GM12878 (cell line): ENCODE results near the gene MAN1A1. TPM values are rescaled to one million over a fixed set of nuclear protein-coding genes. Genes with fewer than 3 reads are reported as not detected.

ENCODE experiments used
- ATAC-seq: fragments of 200-7000 bp; cut with Tn5 transposase; 3 replicates; pipeline ENCODE4 v1.9.1; 2020; ENCODE audit warnings: mild to moderate bottlenecking, moderate library complexity
- BruUV-seq: library from RNA; stranded (reverse); fragments of 400-500 nt; replicated peaks from 2 replicates; lab custom pipeline; 2021; lab: Mats Ljungman, UMichigan
- CTCF ChIA-PET: fragments of 300-600 bp; sonication (Branson Sonifier 250); formaldehyde crosslinking; extraction: SDS; loops from one replicate; lab custom pipeline; 2021; ENCODE audit warnings: inconsistent platforms; lab: Yijun Ruan, JAX
- POLR2A ChIA-PET: fragments of 350-600 bp; formaldehyde crosslinking; extraction: SDS; loops from one replicate; lab custom pipeline; 2021; ENCODE audit warnings: inconsistent platforms; lab: Charles Lee
- RAD21 ChIA-PET: fragments of 300-600 bp; sonication (Branson Sonifier 250); formaldehyde crosslinking; loops from one replicate; lab custom pipeline; 2023; ENCODE audit warnings: antibody characterized with exemption; ENCODE audit not compliant: unreplicated experiment; lab: Charles Lee
- SMC1A ChIA-PET: fragments of 300-600 bp; sonication (Branson Sonifier 250); formaldehyde crosslinking; loops from one replicate; lab custom pipeline; 2023; ENCODE audit not compliant: unreplicated experiment, uncharacterized antibody; lab: Charles Lee
- DNase-seq: peaks from one replicate; pipeline ENCODE4 v3.0.0-alpha.2; 2011; ENCODE audit warnings: low read depth, low spot score
- FAIRE-seq: peaks from 3 replicates; lab custom pipeline; 2011; peaks lifted over from hg19 to GRCh38; lab: Jason Lieb, UNC
- H2AFZ ChIP-seq: 2 replicates; pipeline ENCODE4 v1.6.0; 2011; ENCODE audit warnings: low read depth, low read length, control low read depth; ENCODE audit not compliant: control insufficient read depth
- H3K27ac ChIP-seq: 2 replicates; pipeline ENCODE4 v1.5.1; 2011; ENCODE audit warnings: control low read depth; ENCODE audit not compliant: control insufficient read depth, insufficient read depth
- H3K27me3 ChIP-seq, 2 experiments: replicated peaks in 1 of 2; 2 replicates each; pipeline versions ENCODE4 v1.6.0 to v1.6.1; 2011; ENCODE audit warnings: low read length in 1 of 2; ENCODE audit not compliant: control insufficient read depth in 2 of 2, insufficient read depth in 2 of 2
- H3K36me3 ChIP-seq, 2 experiments: 2 replicates each; pipeline ENCODE4 v1.5.1; 2011; ENCODE audit warnings: low read length in 1 of 2; ENCODE audit not compliant: control insufficient read depth in 2 of 2, insufficient read depth in 2 of 2
- H3K4me1 ChIP-seq: 2 replicates; pipeline ENCODE4 v1.6.1; 2011; ENCODE audit warnings: mild to moderate bottlenecking, low read length, moderate library complexity, mixed read lengths; ENCODE audit not compliant: control insufficient read depth, insufficient read depth
- H3K4me2 ChIP-seq: 2 replicates; pipeline ENCODE4 v1.6.0; 2011; ENCODE audit warnings: control low read depth; ENCODE audit not compliant: control insufficient read depth, insufficient read depth
- H3K4me3 ChIP-seq: fragments of 200-600 bp; sonication (generic); 2 replicates; pipeline ENCODE4 v1.5.1; 2016
- H3K79me2 ChIP-seq: 2 replicates; pipeline ENCODE4 v1.6.0; 2011; ENCODE audit warnings: low read length; ENCODE audit not compliant: control insufficient read depth, insufficient read depth
- H3K9ac ChIP-seq: 2 replicates; pipeline ENCODE4 v1.8.0; 2011; ENCODE audit warnings: low read length, control low read depth, mixed read lengths; ENCODE audit not compliant: control insufficient read depth, insufficient read depth
- H3K9me3 ChIP-seq: replicated peaks from 3 replicates; pipeline ENCODE4 v1.5.1; 2011; ENCODE audit warnings: mild to moderate bottlenecking, low read length; ENCODE audit not compliant: control insufficient read depth, insufficient read depth
- H4K20me1 ChIP-seq: 2 replicates; pipeline ENCODE4 v1.6.0; 2011; ENCODE audit not compliant: control insufficient read depth, insufficient read depth
- BCLAF1 ChIP-seq: fragments of 450-650 bp; IDR thresholded peaks from 2 replicates; pipeline ENCODE4 v1.6.1; 2017; ENCODE audit warnings: antibody characterized with exemption, mild to moderate bottlenecking, moderate library complexity
- CREM ChIP-seq: IDR thresholded peaks from 2 replicates; pipeline ENCODE4 v1.6.1; 2014; ENCODE audit warnings: antibody characterized with exemption, low read depth
- IRF5 ChIP-seq: fragments of 450-650 bp; IDR thresholded peaks from 2 replicates; pipeline ENCODE4 v1.6.1; 2017; ENCODE audit warnings: borderline replicate concordance
- JUND ChIP-seq: IDR thresholded peaks from 2 replicates; pipeline ENCODE4 v1.6.1; 2012; ENCODE audit warnings: low read depth, mild to moderate bottlenecking, low read length, improper control_type of control experiment, moderate library complexity
- LARP7 ChIP-seq: fragments of 450-650 bp; IDR thresholded peaks from 2 replicates; pipeline ENCODE4 v1.6.1; 2017; ENCODE audit warnings: mild to moderate bottlenecking
- MXI1 ChIP-seq: fragments of 150-350 bp; IDR thresholded peaks from 2 replicates; pipeline ENCODE4 v1.6.1; 2011; ENCODE audit warnings: low read depth, mild to moderate bottlenecking, inconsistent platforms, low read length, improper control_type of control experiment
- NR2C2 ChIP-seq: IDR thresholded peaks from 2 replicates; pipeline ENCODE4 v1.6.1; 2011; ENCODE audit warnings: borderline replicate concordance, low read depth; ENCODE audit not compliant: control insufficient read depth, insufficient read length
- PAX5 ChIP-seq: IDR thresholded peaks from 2 replicates; pipeline ENCODE4 v1.6.1; 2011; ENCODE audit warnings: low read depth, low read length, borderline replicate concordance
- PBX3 ChIP-seq: IDR thresholded peaks from 2 replicates; pipeline ENCODE4 v1.6.1; 2011; ENCODE audit warnings: mild to moderate bottlenecking, low read depth, low read length, moderate library complexity; ENCODE audit not compliant: insufficient replicate concordance
- RCOR1 ChIP-seq: conservative IDR thresholded peaks from 2 replicates; pipeline ENCODE4 v1.6.1; 2012; ENCODE audit warnings: low read depth, low read length, improper control_type of control experiment
- TARDBP ChIP-seq: IDR thresholded peaks from 2 replicates; pipeline ENCODE4 v1.6.1; 2016; ENCODE audit warnings: borderline replicate concordance
- WGBS: methylation state at CpG from one replicate; pipeline ENCODE4 v1.1.6; 2016; ENCODE audit warnings: low lambda C conversion rate; ENCODE audit not compliant: insufficient replicate concordance, insufficient coverage; ENCODE audit errors: missing lambda C conversion rate; 5-methylcytosine and 5-hydroxymethylcytosine counted together
- in situ Hi-C: fragments of 300-500 bp; cut with MboI; formaldehyde crosslinking; loops from 9 replicates; pipeline ENCODE4 v1.14.3; 2018; ENCODE audit warnings: mixed read lengths
- intact Hi-C: fragments of 100-400 bp; cut with micrococcal nuclease; formaldehyde crosslinking; loops from one replicate; pipeline ENCODE4 v1.14.2; 2022; ENCODE audit not compliant: unreplicated experiment
- polyA plus RNA-seq, 11 experiments: library from polyadenylated mRNA; depleted of rRNA in 4 of 11; unstranded in 6 of 11; stranded (reverse) in 5 of 11; fragments of >200 nt; fragmentation: Nextera tagmentation in 4 of 11; fragmentation: Illumina TruSeq in 1 of 11; extraction: Ambion mirVana in 4 of 11; extraction: Trizol in 1 of 11; gene quantifications; 1 replicate in 1 of 11; 2 replicates in 10 of 11; pipeline versions ENCODE4 v1.2.1 to v1.2.3, GENCODE V29; 2011 to 2016; ENCODE audit warnings: inconsistent platforms in 2 of 11, missing spikeins in 2 of 11, low read depth in 1 of 11
- total RNA-seq, 4 experiments: library from RNA; depleted of rRNA in 3 of 4; stranded (reverse); fragments of >200 nt in 3 of 4; fragmentation: Illumina TruSeq in 1 of 4; extraction: Trizol in 1 of 4; gene quantifications; 2 replicates each; pipeline versions ENCODE4 v1.2.1 to v1.2.3, GENCODE V29; 2013 to 2021

Gene MAN1A1
- total and polyA plus RNA-seq, 10 of the 15 experiments (the other 5 are each of a cell fraction or from before 2014, with no cell fraction given), result 5.4 to 28.1 (median 19.5) TPM

GRCh38 chr6:119355890-119356289 lies 6.3 kb upstream of the MAN1A1 start:
- BruUV-seq, result no TSS peak
- Histone ChIP-seq H3K9me3 (no peaks in the 10 kb centered on the region), H3K79me2 (peaks cover 10% of the 10 kb centered on the region), H3K4me2 (no peak overlapping the region), H3K4me3 (no peak overlapping the region), H3K36me3 (no peaks in the 10 kb centered on the region), H3K27me3 (no peaks in the 10 kb centered on the region), H2AFZ (no peak overlapping the region), H3K4me1 (peaks cover 6% of the 10 kb centered on the region; the same call in 1 of the 2 replicates), H3K27ac (no peak overlapping the region), H3K9ac (no peak overlapping the region), H4K20me1 (no peaks in the 10 kb centered on the region)
- 97% methylated on average over 4 of the region's 4 CpGs for WGBS
- in situ Hi-C loops, result no loop called here
- intact Hi-C loops, result no loop called here
- CTCF ChIA-PET, result no interaction called here
- TF ChIP-seq PBX3, result no peak
- TF ChIP-seq PAX5, result no peak
- TF ChIP-seq JUND, result no peak
- no peak for TF ChIP-seq NR2C2
- TF ChIP-seq TARDBP, result no peak
- no peak for TF ChIP-seq BCLAF1
- no peak for TF ChIP-seq CREM
- no peak for TF ChIP-seq MXI1
- no peak for TF ChIP-seq RCOR1
- no peak for TF ChIP-seq IRF5
- TF ChIP-seq LARP7, result no peak
- RAD21 ChIA-PET, result no interaction called here
- DNase-seq, result no peak
- POLR2A ChIA-PET, result no interaction called here
- no peak for ATAC-seq
- no peak for FAIRE-seq
- SMC1A ChIA-PET, result interaction anchor here (1.0 kb wide), 1 partner anchor 9 kb away, joined by 3 read pairs; no protein-coding TSS in a partner anchor
